Measurements from ENCODE around the gene ZNF81. TPM values are rescaled to one million over a fixed set of nuclear protein-coding genes. Genes with fewer than 3 reads are reported as not detected.

The ZNF81 gene
- total and polyA plus RNA-seq, 2 donors (not counting 1 experiment from before 2014, with no cell fraction given) = 3.5 to 5.4 TPM

DNA sequence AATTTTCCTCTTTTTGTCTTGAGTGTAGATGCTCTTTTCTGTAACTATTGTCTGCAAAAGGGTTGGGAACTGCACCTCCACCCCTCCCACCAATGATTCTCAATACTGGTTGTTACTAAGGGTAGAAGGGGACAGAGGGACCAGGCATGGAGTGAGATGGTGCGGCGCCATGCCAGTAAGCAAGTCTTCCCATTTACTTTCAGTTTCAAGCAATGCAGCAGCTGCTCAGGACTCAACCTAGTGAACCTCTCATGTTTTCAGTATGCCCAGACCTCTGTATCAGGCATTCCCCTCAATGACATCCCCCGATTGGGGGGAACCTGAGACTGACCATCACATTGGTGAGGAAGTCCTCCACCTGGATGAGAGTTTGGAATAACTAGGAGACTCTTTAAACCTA is 41.5 kb downstream of the ZNF81 start:
- Histone ChIP-seq H4K20me1 (ENCODE audit: control insufficient read depth, extremely low read depth, insufficient read depth, low read length) (no peaks in the 10 kb centered on the region), H3K27ac (ENCODE audit: insufficient read depth, low read length) (no peak overlapping the region), H3K4me2 (ENCODE audit: extremely low read depth, insufficient read depth, low read length) (no peak overlapping the region), H3K4me3 (replicated peaks in 1 of 4; ENCODE audit: control extremely low read depth in 1 of 4, insufficient read depth in 1 of 4, low read depth in 3 of 4, low read length in 4 of 4) (no peak overlapping the region), H3K27me3 (ENCODE audit: control insufficient read depth, insufficient read depth, low read length) (no peaks in the 10 kb centered on the region), H3K36me3 (ENCODE audit: control insufficient read depth, insufficient read depth, low read length) (no peaks in the 10 kb centered on the region), H3K4me1 (ENCODE audit: control insufficient read depth, extremely low read depth, insufficient read depth, low read length) (no peaks in the 10 kb centered on the region), H3K9ac (ENCODE audit: insufficient read depth, low read length) (no peak overlapping the region), H3K9me3 (ENCODE audit: control insufficient read depth, insufficient read depth, low read depth, low read length) (no peaks in the 10 kb centered on the region), H3K79me2 (ENCODE audit: control insufficient read depth, insufficient read depth, low read length) (no peaks in the 10 kb centered on the region), H2AFZ (ENCODE audit: low read length) (no peak overlapping the region)
- no peak for DNase-seq (ENCODE audit: low read depth in 2 of 2)
- TF ChIP-seq EZH2 (IDR thresholded peaks at IDR 0.05; ENCODE audit: low read length, missing control alignments) (no peak), CTCF (conservative IDR thresholded peaks at IDR 0.05 in 1 of 2, IDR thresholded peaks at IDR 0.05 in 1 of 2; ENCODE audit: low read depth in 1 of 2, low read length in 2 of 2) (no peak)

- H3K27ac ChIP-seq (ENCODE audit: insufficient read depth, low read length) = no peak overlapping the region
- no peak overlapping the region for H3K4me3 ChIP-seq (replicated peaks in 1 of 4; ENCODE audit: control extremely low read depth in 1 of 4, insufficient read depth in 1 of 4, low read depth in 3 of 4, low read length in 4 of 4)
- no peaks in the 10 kb centered on the region for H3K4me1 ChIP-seq (ENCODE audit: control insufficient read depth, extremely low read depth, insufficient read depth, low read length)
- H3K4me2 ChIP-seq (ENCODE audit: extremely low read depth, insufficient read depth, low read length) = no peak overlapping the region
- H3K9ac ChIP-seq (ENCODE audit: insufficient read depth, low read length) = no peak overlapping the region
- H3K9me3 ChIP-seq (ENCODE audit: control insufficient read depth, insufficient read depth, low read depth, low read length) = no peaks in the 10 kb centered on the region
- no peak overlapping the region for H2AFZ ChIP-seq (ENCODE audit: low read length)
- H3K36me3 ChIP-seq (ENCODE audit: control insufficient read depth, insufficient read depth, low read length) = no peaks in the 10 kb centered on the region
- TF ChIP-seq EZH2 (IDR thresholded peaks at IDR 0.05; ENCODE audit: low read length, missing control alignments) (no peak), CTCF (conservative IDR thresholded peaks at IDR 0.05 in 1 of 2, IDR thresholded peaks at IDR 0.05 in 1 of 2; ENCODE audit: low read depth in 1 of 2, low read length in 2 of 2) (no peak)
- no peak for DNase-seq (ENCODE audit: low read depth in 2 of 2)
- no peaks in the 10 kb centered on the region for H4K20me1 ChIP-seq (ENCODE audit: control insufficient read depth, extremely low read depth, insufficient read depth, low read length)
- H3K79me2 ChIP-seq (ENCODE audit: control insufficient read depth, insufficient read depth, low read length) = no peaks in the 10 kb centered on the region
- no peaks in the 10 kb centered on the region for H3K27me3 ChIP-seq (ENCODE audit: control insufficient read depth, insufficient read depth, low read length)
These were observed 42.8 kb downstream of the ZNF81 start for GRCh38 chrX:47879463-47879862.

DNA sequence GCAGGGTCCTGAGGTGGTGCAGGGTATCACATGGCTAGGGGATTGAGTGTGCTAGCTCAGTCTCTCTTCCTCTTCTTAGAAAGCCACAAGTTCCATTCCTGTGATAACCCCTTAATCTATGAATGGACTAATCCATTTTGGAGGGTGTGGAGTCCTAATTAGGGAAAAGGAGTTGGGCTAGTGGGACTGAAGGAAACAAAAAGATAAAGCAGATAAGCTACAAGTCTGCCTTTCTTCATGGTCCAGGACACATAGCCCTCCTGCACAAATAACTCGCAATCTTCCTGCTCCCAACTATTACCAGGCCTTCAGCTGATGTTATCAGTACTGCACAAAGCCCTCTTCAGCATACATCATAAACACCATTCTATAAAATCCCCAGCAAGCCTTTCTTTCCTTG is 44.2 kb downstream of the ZNF81 start:
- Histone ChIP-seq H3K36me3 (ENCODE audit: control insufficient read depth, insufficient read depth, low read length) (no peaks in the 10 kb centered on the region), H3K9ac (ENCODE audit: insufficient read depth, low read length) (no peak overlapping the region), H4K20me1 (ENCODE audit: control insufficient read depth, extremely low read depth, insufficient read depth, low read length) (no peaks in the 10 kb centered on the region), H3K4me1 (ENCODE audit: control insufficient read depth, extremely low read depth, insufficient read depth, low read length) (no peaks in the 10 kb centered on the region), H3K9me3 (ENCODE audit: control insufficient read depth, insufficient read depth, low read depth, low read length) (no peaks in the 10 kb centered on the region), H3K4me3 (replicated peaks in 1 of 4; ENCODE audit: control extremely low read depth in 1 of 4, insufficient read depth in 1 of 4, low read depth in 3 of 4, low read length in 4 of 4) (no peak overlapping the region), H3K27ac (ENCODE audit: insufficient read depth, low read length) (no peak overlapping the region), H3K27me3 (ENCODE audit: control insufficient read depth, insufficient read depth, low read length) (no peaks in the 10 kb centered on the region), H3K4me2 (ENCODE audit: extremely low read depth, insufficient read depth, low read length) (no peak overlapping the region), H3K79me2 (ENCODE audit: control insufficient read depth, insufficient read depth, low read length) (no peaks in the 10 kb centered on the region), H2AFZ (ENCODE audit: low read length) (no peak overlapping the region)
- DNase-seq (ENCODE audit: low read depth in 2 of 2) = no peak
- TF ChIP-seq EZH2 (IDR thresholded peaks at IDR 0.05; ENCODE audit: low read length, missing control alignments) (no peak), CTCF (conservative IDR thresholded peaks at IDR 0.05 in 1 of 2, IDR thresholded peaks at IDR 0.05 in 1 of 2; ENCODE audit: low read depth in 1 of 2, low read length in 2 of 2) (no peak)

All from fibroblast of lung (primary cell).